OCI-LY1 (cell line): Measurements from ENCODE around the gene EFCAB13.

Experiments used
- CTCF ChIP-seq: fragments of 200-600 bp; sonication (generic), shearing (Covaris generic); IDR thresholded peaks from 2 replicates; pipeline ENCODE4 v1.5.1; 2017; ENCODE audit warnings: mild to moderate bottlenecking, antibody characterized with exemption, low read length, moderate library complexity, mixed read lengths
- EZH2 ChIP-seq: fragments of 200-600 bp; sonication (generic), shearing (Covaris generic); IDR thresholded peaks from 2 replicates; pipeline ENCODE4 v1.8.0; 2017; ENCODE audit warnings: borderline replicate concordance, mixed run types, mild to moderate bottlenecking, antibody characterized with exemption, low read length, moderate library complexity, mixed read lengths

- TF ChIP-seq CTCF = peak; percentile 42
- no peak for TF ChIP-seq EZH2
Observed at GRCh38 chr17:47323382-47324223, at the start of gene EFCAB13.
